HG03135 (cell line): ENCODE measurements around the gene CACNA2D2.

Experiments used
- ATAC-seq: cut with Tn5 transposase; IDR thresholded peaks from one replicate; pipeline ENCODE4 v1.9.1; 2021; ENCODE audit warnings: mild to moderate bottlenecking, moderate library complexity; ENCODE audit not compliant: unreplicated experiment

Gene CACNA2D2

DNA sequence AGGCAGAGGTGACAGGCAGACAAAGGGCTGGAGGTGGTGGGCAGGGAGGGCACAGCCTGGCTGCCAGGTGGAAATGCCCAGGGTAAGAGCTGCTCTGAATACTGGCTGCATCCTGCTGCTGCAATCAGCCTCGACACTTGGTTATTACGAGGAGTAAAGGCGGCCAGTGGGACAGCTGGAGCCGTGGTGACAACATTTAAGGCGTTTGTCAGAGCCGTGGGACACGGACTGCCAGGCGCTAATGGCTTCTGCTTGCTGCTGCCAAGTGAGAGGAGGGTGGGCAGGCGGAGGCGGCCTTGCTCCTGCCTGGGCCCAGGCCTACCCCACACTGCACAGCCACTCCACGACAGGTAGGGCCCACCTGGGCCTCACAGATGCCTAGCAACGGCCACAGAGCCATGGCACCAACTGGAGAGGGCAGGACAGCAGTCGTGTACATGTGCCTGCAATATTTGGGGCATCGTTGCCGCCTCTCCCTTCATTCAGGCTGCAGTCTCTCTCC lies 94.9 kb downstream of the CACNA2D2 start:
- ATAC-seq, result no peak

DNA sequence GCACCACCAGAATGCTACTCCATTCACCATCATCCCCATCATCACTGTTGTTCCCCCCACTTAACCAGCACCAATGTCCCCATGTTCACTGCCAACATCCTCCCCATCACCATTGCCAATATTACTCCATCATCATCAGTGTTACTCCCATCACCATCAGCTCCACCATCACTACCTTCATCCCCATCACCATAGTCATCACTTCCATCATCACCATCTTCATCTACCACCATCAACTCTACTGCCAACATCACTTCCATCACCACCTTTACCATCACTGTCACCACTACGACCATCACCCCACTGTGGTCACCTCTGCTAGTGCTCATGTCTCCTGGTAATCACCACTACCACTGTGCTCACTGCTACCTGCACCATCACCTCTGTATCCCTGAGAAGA lies 96.9 kb downstream of the CACNA2D2 start:
- ATAC-seq, result no peak

- no peak for ATAC-seq
These were observed 98.2 kb downstream of the CACNA2D2 start for GRCh38 chr3:50405249-50405648.

DNA sequence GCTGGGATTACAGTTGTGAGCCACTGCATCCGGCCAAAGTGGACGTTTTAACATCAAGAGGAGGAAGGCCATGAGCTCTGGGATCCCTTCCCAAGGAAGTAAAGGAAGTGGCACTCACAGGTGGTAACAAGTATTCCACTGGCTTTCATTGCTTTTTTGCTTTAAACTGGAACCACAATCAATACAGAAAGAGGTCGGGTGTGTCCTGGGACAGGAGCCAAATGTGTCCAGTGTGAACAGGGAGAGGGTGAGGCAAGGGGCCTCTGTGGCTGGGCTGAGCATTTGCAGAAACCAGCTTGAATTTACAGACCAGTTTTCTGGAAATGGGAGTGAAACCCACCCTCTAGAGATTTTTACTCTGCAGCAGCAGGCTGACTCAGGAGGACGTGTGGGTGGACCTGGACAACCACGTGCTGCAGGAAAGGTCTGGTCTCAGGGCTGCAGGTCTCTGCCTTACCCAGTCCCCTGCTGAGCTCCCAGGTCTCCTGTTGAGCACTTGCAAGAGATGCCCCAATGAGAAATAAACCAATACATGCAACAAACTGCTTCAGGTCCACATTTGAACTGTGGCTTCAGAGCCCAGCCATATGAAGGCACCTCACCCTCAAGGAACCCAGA lies 101.3 kb downstream of the CACNA2D2 start:
- ATAC-seq, result no peak

- no peak for ATAC-seq
These were observed 106.9 kb downstream of the CACNA2D2 start for GRCh38 chr3:50396502-50396901.

- no peak for ATAC-seq
These were observed 108.2 kb downstream of the CACNA2D2 start for GRCh38 chr3:50395070-50395860.

- no peak for ATAC-seq
These were observed 110.4 kb downstream of the CACNA2D2 start for GRCh38 chr3:50393061-50393460.

DNA sequence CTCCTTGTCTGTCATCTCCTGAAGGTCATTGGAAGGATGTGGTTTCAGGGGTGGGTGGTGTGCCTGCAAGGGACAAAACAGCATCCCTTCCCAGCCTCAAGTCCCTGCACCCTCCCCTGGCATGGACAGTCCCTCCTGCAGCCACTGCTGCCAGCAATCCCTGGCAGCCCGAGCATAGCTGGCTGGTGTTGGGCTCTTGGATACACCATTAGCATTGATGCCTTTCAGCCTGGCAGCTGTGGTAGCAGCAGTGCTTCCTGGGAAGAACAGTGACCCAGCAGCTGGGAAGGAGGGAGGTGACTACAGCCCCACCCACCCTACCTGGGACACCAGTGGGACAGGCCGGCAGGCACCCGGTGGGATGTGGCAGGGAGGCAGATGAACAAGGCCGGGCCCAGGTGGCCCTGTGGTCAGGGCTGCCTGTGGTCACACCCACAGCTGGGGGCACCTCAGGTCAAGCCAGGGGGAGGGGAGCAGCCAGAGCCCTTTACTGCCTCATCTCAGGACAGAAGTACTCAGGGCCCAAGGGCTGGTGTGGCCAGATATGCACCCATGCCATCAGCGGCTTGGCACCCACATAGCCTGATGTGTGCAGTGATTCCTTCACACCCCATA lies 111.2 kb downstream of the CACNA2D2 start:
- ATAC-seq, result no peak

DNA sequence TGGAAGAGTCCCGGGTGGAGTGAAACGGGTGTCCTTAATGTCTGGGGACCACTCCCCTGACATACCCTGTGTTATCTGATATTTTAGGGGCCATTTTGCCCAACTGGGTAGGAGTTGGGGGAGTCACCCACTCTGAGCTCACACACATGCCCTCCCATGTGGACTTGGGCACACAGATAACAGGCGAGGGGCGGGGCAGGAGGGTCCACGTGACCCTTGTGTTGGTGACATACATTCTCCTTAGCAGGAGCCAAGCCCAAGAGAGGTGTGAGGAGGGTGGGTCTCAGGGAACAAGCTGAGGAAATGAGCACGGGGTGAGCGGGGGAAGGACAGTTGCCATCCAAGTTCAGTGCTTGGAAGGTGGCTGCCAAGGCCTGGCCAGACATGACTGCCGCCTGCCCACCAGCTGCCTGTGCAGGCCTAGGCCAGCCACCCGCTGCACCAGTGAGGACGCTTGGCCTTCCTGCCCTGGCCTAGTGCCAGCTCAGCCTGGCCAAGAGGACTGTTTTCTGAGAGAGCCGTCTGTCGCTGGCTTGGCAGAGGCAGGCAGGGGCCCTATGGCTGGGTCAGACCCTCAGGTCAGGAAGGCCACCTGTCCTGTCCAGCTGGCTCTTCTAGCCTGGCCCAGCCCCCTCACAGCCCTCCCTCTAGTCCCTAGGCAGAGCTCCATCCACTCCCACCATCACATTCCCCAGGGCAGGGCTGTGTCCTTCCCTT lies 112.8 kb downstream of the CACNA2D2 start:
- no peak for ATAC-seq

GRCh38 chr3:50389414-50389767 lies 114.0 kb downstream of the CACNA2D2 start:
- ATAC-seq, result no peak

DNA sequence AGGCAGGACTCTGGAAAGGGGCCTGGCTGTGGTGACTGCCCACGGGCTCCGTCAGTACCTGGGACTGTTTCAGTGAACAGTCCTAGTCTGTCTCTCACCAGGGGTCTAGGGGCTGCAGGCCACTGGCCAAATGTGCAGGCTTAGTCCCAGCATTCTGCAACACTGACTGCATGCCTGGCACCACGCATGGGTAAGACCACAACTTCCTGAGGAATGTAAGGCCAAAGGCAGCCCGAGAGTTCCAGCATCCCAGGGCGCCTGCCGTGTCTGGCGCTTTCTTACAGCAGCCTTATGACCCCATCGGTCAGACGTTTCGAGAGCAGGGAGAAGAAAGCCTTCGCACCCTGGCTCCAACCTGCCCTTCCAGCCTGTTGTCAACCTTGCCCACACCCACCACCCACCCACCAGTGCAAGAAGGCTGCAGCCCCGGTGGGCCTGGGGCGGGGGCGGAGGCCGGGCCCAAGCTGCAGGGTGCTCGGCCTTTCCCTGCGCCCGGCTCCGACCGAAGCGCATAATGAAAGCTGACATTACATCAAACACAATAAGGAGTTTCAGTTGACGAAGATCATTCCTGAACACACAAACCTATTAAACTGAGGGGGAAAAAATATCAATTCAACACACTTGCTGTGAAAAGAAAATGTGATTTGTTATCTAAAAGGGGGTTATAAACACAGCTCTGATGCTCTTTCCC lies 114.6 kb downstream of the CACNA2D2 start:
- ATAC-seq, result no peak

DNA sequence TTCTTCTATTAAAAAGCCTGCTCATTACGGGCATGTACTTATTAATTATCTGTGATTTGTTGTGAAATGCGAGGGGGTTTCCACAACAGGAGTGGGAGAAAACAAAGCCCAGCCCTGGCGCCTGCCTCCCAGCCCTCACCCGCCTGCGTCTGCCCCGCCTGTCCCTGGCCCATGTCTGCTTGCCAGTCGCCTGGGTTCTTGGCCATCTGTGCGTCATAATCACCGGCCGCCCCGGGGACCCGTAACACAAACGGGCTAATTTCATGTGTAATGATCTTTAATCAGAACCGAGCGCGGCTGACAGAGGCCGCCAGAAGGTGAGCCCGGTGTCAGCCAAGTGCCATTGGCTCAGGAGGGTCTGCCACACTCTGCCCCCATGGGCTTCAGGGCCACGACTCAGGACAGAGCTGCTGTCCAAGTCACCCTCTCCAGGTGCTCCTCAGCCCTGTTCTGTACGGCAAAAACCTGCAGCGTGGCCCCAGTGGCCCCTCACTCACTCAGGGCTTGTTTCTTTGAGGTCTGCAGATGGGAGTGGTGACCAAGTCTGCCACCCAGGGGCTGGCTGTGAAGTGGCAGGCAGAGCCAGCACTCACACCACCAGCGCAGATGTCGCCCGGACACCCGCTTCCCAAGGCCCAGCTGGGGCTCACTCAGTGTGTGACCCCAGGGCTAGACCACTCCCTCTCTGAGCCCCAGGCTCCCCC lies 115.3 kb downstream of the CACNA2D2 start:
- ATAC-seq, result no peak

- no peak for ATAC-seq
These were observed 117.7 kb downstream of the CACNA2D2 start for GRCh38 chr3:50385754-50386153.

- no peak for ATAC-seq
These were observed 119.7 kb downstream of the CACNA2D2 start for GRCh38 chr3:50383750-50384149.

- ATAC-seq, result no peak
These were observed 120.7 kb downstream of the CACNA2D2 start for GRCh38 chr3:50382722-50383121.

DNA sequence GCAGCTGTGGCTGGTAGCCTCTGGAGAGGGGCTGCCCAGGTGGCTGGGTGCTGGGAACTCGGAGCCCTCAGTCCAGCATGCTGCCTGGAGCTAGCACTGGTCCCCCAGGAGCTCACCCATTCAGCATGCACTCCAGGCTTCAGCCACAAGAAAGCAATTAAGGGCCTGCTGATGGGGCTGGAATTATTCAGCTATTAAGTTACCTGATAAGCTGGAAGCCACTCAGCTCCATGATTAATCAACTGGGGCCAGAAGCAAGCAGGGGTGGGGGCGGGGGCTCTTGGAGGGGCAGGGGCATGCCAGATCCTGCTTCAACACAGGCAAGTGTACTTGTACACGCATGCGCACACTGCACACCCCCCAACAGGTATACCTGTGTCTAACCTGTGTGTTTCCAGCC lies 122.1 kb downstream of the CACNA2D2 start:
- ATAC-seq, result no peak

DNA sequence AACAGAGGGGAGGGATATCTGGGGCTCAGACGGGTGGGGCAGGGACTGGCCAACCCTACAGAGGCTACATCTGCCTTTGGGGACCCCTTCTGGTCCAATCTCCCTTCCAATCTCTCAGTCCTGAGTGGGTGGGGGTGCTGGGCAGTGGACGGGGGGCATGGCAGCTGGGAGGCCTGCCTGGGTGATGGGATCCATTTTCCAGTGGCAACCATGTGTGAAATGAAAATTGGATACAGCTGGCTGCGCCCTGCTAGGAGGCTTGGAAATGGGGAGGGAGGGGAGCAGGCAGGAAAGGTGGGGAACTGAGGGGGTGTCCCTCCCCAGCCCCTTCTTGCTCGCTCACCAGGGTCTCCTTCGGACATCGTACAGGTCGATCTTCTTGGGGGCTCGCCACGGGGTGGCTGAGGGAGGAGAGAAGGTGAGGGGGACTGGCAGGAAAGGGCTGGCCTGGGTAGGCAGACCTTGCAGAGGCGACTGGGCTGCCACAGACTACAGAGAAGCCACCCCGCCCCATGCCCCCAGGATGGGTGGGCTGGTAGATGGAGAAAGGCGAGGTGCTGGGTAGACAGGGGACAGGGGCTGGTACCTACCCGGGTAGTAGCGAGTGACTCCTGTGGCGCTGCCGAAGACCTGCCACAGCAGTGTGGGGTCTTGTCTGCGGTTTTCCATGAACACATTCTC lies 122.9 kb downstream of the CACNA2D2 start:
- no peak for ATAC-seq

- ATAC-seq, result no peak
These were observed 124.7 kb downstream of the CACNA2D2 start for GRCh38 chr3:50378757-50379156.

GRCh38 chr3:50378024-50378423 lies 125.4 kb downstream of the CACNA2D2 start:
- no peak for ATAC-seq
